HEK293 (cell line): ENCODE measurements around the gene DUSP16.

Source experiments
- HOXA7 ChIP-seq: sonication (generic); formaldehyde crosslinking; IDR thresholded peaks from 2 replicates; pipeline ENCODE4 v1.8.1; 2022; ENCODE audit warnings: missing genetic modification reagents, borderline replicate concordance
- IKZF3 ChIP-seq: fragments of 450-650 bp; IDR thresholded peaks from 2 replicates; pipeline ENCODE4 v1.5.0; 2018; ENCODE audit warnings: missing biosample characterization, mild to moderate bottlenecking, missing genetic modification characterization, moderate library complexity
- MYNN ChIP-seq: fragments of 450-650 bp; formaldehyde crosslinking; IDR thresholded peaks from 2 replicates; pipeline ENCODE4 v1.5.1; 2016; ENCODE audit warnings: missing biosample characterization, missing genetic modification characterization, borderline replicate concordance
- OSR2 ChIP-seq: fragments of 450-650 bp; formaldehyde crosslinking; IDR thresholded peaks from 2 replicates; pipeline ENCODE4 v1.5.1; 2016; ENCODE audit warnings: missing biosample characterization, missing genetic modification characterization
- PRDM1 ChIP-seq: fragments of 450-650 bp; formaldehyde crosslinking; IDR thresholded peaks from 2 replicates; pipeline ENCODE4; 2016; ENCODE audit warnings: missing biosample characterization, missing genetic modification characterization
- SALL2 ChIP-seq: fragments of 450-650 bp; formaldehyde crosslinking; IDR thresholded peaks from 2 replicates; pipeline ENCODE4 v1.5.0; 2017; ENCODE audit warnings: missing biosample characterization, mild to moderate bottlenecking, missing genetic modification characterization, borderline replicate concordance
- SCRT2 ChIP-seq: fragments of 450-650 bp; formaldehyde crosslinking; IDR thresholded peaks from 2 replicates; pipeline ENCODE4 v1.5.1; 2016; ENCODE audit warnings: missing biosample characterization, missing genetic modification characterization
- ZBTB10 ChIP-seq: fragments of 450-650 bp; formaldehyde crosslinking; IDR thresholded peaks from 2 replicates; pipeline ENCODE4 v1.5.1; 2016; ENCODE audit warnings: missing biosample characterization, missing genetic modification characterization
- ZBTB17 ChIP-seq: fragments of 450-650 bp; formaldehyde crosslinking; IDR thresholded peaks from 2 replicates; pipeline ENCODE4 v1.5.1; 2016; ENCODE audit warnings: missing biosample characterization, missing genetic modification characterization
- ZBTB21 ChIP-seq: fragments of 450-650 bp; formaldehyde crosslinking; IDR thresholded peaks from 2 replicates; pipeline ENCODE4 v1.5.1; 2017; ENCODE audit warnings: missing biosample characterization, missing genetic modification characterization
- ZBTB26 ChIP-seq: fragments of 450-650 bp; formaldehyde crosslinking; optimal IDR thresholded peaks from 2 replicates; pipeline ENCODE3; 2016; ENCODE audit warnings: missing biosample characterization, mild to moderate bottlenecking, missing genetic modification characterization
- ZBTB48 ChIP-seq: fragments of 450-650 bp; formaldehyde crosslinking; IDR thresholded peaks from 2 replicates; pipeline ENCODE4 v1.5.1; 2016; ENCODE audit warnings: missing biosample characterization, missing genetic modification characterization
- ZBTB49 ChIP-seq: fragments of 450-650 bp; formaldehyde crosslinking; IDR thresholded peaks from 2 replicates; pipeline ENCODE4 v1.5.1; 2016; ENCODE audit warnings: missing biosample characterization, missing genetic modification characterization, low read depth
- ZFHX2 ChIP-seq: fragments of 450-650 bp; formaldehyde crosslinking; conservative IDR thresholded peaks from 2 replicates; pipeline ENCODE4 v1.5.1; 2016; ENCODE audit warnings: missing biosample characterization, missing genetic modification characterization
- ZFP41 ChIP-seq: fragments of 450-650 bp; formaldehyde crosslinking; IDR thresholded peaks from 2 replicates; pipeline ENCODE4 v1.5.1; 2016; ENCODE audit warnings: missing biosample characterization, missing genetic modification characterization, borderline replicate concordance
- ZFP69B ChIP-seq: fragments of 450-650 bp; formaldehyde crosslinking; IDR thresholded peaks from 2 replicates; pipeline ENCODE4 v1.5.1; 2016; ENCODE audit warnings: missing biosample characterization, missing genetic modification characterization
- ZIC2 ChIP-seq: fragments of 450-650 bp; formaldehyde crosslinking; IDR thresholded peaks from 2 replicates; pipeline ENCODE4 v1.5.1; 2016; ENCODE audit warnings: missing biosample characterization, missing genetic modification characterization
- ZNF112 ChIP-seq: fragments of 450-650 bp; formaldehyde crosslinking; IDR thresholded peaks from 2 replicates; pipeline ENCODE4 v1.5.0; 2017; ENCODE audit warnings: missing biosample characterization, missing genetic modification characterization
- ZNF133 ChIP-seq: fragments of 450-650 bp; formaldehyde crosslinking; IDR thresholded peaks from 2 replicates; pipeline ENCODE4 v1.5.1; 2016; ENCODE audit warnings: missing biosample characterization, missing genetic modification characterization
- ZNF146 ChIP-seq: fragments of 450-650 bp; formaldehyde crosslinking; IDR thresholded peaks from 2 replicates; pipeline ENCODE4 v1.5.1; 2016; ENCODE audit warnings: missing biosample characterization, missing genetic modification characterization
- ZNF19 ChIP-seq: fragments of 450-650 bp; formaldehyde crosslinking; IDR thresholded peaks from 2 replicates; pipeline ENCODE4; 2016; ENCODE audit warnings: missing biosample characterization, missing genetic modification characterization, low read depth
- ZNF423 ChIP-seq: fragments of 450-650 bp; formaldehyde crosslinking; IDR thresholded peaks from 2 replicates; pipeline ENCODE4 v1.5.1; 2016; ENCODE audit warnings: missing biosample characterization, missing genetic modification characterization
- ZNF48 ChIP-seq: fragments of 450-650 bp; formaldehyde crosslinking; IDR thresholded peaks from 2 replicates; pipeline ENCODE4 v1.5.1; 2016; ENCODE audit warnings: missing biosample characterization, missing genetic modification characterization
- ZNF488 ChIP-seq: fragments of 450-650 bp; formaldehyde crosslinking; IDR thresholded peaks from 2 replicates; pipeline ENCODE4 v1.5.1; 2016; ENCODE audit warnings: missing biosample characterization, missing genetic modification characterization
- ZNF555 ChIP-seq: fragments of 450-650 bp; formaldehyde crosslinking; conservative IDR thresholded peaks from 2 replicates; pipeline ENCODE4 v1.5.1; 2017; ENCODE audit warnings: missing biosample characterization, mild to moderate bottlenecking, missing genetic modification characterization, inconsistent platforms
- ZNF558 ChIP-seq: fragments of 450-650 bp; formaldehyde crosslinking; IDR thresholded peaks from 2 replicates; pipeline ENCODE4 v1.5.1; 2016; ENCODE audit warnings: missing biosample characterization, missing genetic modification characterization
- ZNF561 ChIP-seq: fragments of 450-650 bp; IDR thresholded peaks from 2 replicates; pipeline ENCODE4 v1.5.1; 2018; ENCODE audit warnings: missing biosample characterization, missing genetic modification characterization, borderline replicate concordance
- ZNF624 ChIP-seq: fragments of 450-650 bp; formaldehyde crosslinking; IDR thresholded peaks from 2 replicates; pipeline ENCODE4 v1.5.1; 2017; ENCODE audit warnings: missing biosample characterization, missing genetic modification characterization
- ZNF660 ChIP-seq: fragments of 450-650 bp; IDR thresholded peaks from 2 replicates; pipeline ENCODE4 v1.5.1; 2018; ENCODE audit warnings: missing biosample characterization, mild to moderate bottlenecking, missing genetic modification characterization
- ZNF704 ChIP-seq: fragments of 450-650 bp; formaldehyde crosslinking; IDR thresholded peaks from 2 replicates; pipeline ENCODE4 v1.5.1; 2016; ENCODE audit warnings: missing biosample characterization, missing genetic modification characterization
- ZNF707 ChIP-seq: fragments of 450-650 bp; formaldehyde crosslinking; IDR thresholded peaks from 2 replicates; pipeline ENCODE4 v1.5.1; 2016; ENCODE audit warnings: missing biosample characterization, missing genetic modification characterization
- ZNF768 ChIP-seq: fragments of 450-650 bp; formaldehyde crosslinking; IDR thresholded peaks from 2 replicates; pipeline ENCODE4 v1.5.1; 2018; ENCODE audit warnings: missing biosample characterization, mild to moderate bottlenecking, missing genetic modification characterization
- ZSCAN16 ChIP-seq: fragments of 450-650 bp; formaldehyde crosslinking; IDR thresholded peaks from 2 replicates; pipeline ENCODE4 v1.5.1; 2016; ENCODE audit warnings: missing biosample characterization, missing genetic modification characterization

The DUSP16 gene

GRCh38 chr12:12611512-12612306, 49.0 kb upstream of the DUSP16 start, which contains the start of gene CREBL2 (continued):
- TF ChIP-seq SALL2 (no peak), OSR2 (peak; percentile 73), ZNF707 (tag by site-specific recombination) (no peak), ZNF112 (tag by site-specific recombination) (no peak), ZNF48 (tag by site-specific recombination) (no peak), IKZF3 (peak; percentile 81), ZBTB49 (tag by site-specific recombination) (no peak), ZNF423 (tag by site-specific recombination) (0 out of 2 replicates have a peak, but pooled peaks have one; percentile 35), ZBTB10 (tag by site-specific recombination) (peak; percentile 56; the same call in 1 of the 2 replicates), ZNF660 (tag by site-specific recombination) (peak; percentile 89), ZNF704 (tag by site-specific recombination) (no peak), ZBTB26 (tag by site-specific recombination) (peak; percentile 68), SCRT2 (tag by site-specific recombination) (no peak; the same call in 1 of the 2 replicates), HOXA7 (CRISPR knock-in tag) (no peak), ZIC2 (tag by site-specific recombination) (peak; percentile 17; the same call in 1 of the 2 replicates), ZNF555 (tag by site-specific recombination) (no peak), ZBTB17 (peak; percentile 98), ZNF19 (no peak), ZBTB21 (tag by site-specific recombination) (peak; percentile 51; the same call in 1 of the 2 replicates), PRDM1 (tag by site-specific recombination) (no peak), ZFP41 (tag by site-specific recombination) (no peak), ZNF133 (no peak), MYNN (tag by site-specific recombination) (no peak), ZFP69B (tag by site-specific recombination) (0 out of 2 replicates have a peak, but pooled peaks have one; percentile 66), ZNF146 (peak; percentile 45; the same call in 1 of the 2 replicates), ZBTB48 (peak; percentile 77), ZNF561 (tag by site-specific recombination) (peak; percentile 94), ZFHX2 (tag by site-specific recombination) (peak; percentile 99), ZNF768 (tag by site-specific recombination) (no peak; the same call in 1 of the 2 replicates), ZNF624 (tag by site-specific recombination) (no peak), ZSCAN16 (peak; percentile 48; the same call in 1 of the 2 replicates), ZNF558 (peak; percentile 70; the same call in 1 of the 2 replicates), ZNF488 (no peak)
